GM21786 (cell line): ENCODE measurements around the gene CARHSP1.
"Not testable (repeated sequence)": the region's sequence is repeated elsewhere in the genome, so short reads cannot be mapped to it uniquely, and the experiment has no call there.

ENCODE experiments used
- ATAC-seq: cut with Tn5 transposase; IDR thresholded peaks from one replicate; pipeline ENCODE4 v1.9.1; 2021; ENCODE audit not compliant: unreplicated experiment

The CARHSP1 gene

DNA sequence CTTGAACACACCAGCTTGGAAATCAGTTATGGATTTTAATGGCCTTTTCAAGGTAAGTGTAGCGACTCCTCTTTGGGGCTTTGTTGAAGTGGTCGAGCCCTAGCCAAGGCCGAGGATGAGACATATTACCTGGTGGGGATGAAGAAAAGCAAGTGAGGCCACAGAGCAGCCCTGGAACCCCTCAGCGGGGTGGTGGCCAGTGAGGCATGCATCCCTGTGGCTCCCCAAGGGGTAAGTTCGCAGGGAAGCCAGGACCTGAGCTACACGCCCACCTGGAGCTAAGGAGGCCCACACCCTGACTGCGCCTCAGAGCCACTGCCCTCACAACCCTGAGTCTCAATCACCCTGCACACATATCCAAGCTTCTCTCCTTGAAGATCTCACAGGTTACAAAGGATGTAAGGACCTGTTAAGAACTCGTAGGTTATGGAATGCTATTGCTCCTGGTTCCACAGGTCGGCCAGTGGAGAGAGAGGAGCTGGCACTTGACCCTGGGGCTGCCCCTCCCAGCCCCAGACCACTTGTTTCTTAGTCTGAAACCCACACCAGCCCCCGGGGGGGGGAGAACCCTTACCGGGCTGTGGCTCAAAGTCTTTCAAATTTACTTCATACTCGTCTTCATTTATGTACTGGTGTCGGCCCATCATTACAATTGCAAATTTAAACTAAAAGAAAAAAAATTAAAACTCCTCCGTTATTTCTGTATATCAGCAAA is 25.3 kb upstream of the CARHSP1 start:
- ATAC-seq = no peak

- ATAC-seq = no peak
These were observed 24.6 kb upstream of the CARHSP1 start for GRCh38 chr16:8893426-8893825.

GRCh38 chr16:8892101-8892575 is 23.3 kb upstream of the CARHSP1 start:
- peak; percentile 20 for ATAC-seq

DNA sequence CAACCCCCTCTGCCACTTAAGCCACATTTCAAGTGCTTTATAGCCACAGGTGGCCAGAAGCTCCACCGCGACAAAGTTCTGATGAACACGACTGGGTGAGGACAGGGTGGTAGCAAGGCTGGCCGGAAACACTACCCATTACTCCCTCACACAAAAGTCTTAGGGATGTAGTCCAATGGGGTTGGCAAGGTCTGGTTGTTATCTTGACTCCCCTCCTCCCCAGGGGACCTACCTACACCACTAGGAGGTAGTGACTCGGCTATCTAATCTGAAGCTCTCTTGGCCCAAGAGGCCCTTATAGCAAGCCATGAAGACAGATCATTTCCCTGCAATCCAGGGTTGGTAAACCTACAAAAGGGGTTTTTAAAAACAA is 21.7 kb upstream of the CARHSP1 start:
- no peak for ATAC-seq

DNA sequence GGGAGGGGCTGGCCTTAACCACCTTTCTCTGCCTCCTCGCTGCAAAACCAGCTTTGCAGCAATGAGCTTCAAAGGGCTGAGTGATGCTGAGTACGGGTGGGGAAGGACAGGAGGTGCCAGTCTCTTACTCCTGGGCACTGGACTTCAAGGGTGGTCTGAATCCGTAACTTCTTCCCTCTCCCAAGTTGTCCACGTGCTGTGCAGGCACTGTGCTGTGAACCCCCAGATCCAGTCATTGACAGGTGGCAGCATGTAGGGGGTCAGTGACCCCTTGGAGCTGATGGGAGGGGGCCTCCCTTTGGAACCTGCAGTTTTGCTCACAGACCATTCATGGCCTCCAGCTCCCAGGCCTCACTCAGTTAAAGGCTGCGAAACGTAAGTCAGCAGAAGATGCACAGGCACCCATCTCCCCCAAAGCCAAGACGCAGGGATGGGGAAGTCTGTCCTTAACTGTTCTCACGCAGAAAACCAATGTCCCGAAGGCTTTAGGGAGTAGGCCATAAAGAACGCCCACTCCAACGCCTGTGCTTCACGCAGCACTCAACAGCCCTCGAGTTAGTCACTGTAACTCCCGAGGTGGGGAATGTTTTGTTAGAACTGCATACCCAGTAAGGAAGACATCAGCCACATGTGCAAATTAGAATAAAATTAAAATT is 21.2 kb upstream of the CARHSP1 start:
- no peak for ATAC-seq

DNA sequence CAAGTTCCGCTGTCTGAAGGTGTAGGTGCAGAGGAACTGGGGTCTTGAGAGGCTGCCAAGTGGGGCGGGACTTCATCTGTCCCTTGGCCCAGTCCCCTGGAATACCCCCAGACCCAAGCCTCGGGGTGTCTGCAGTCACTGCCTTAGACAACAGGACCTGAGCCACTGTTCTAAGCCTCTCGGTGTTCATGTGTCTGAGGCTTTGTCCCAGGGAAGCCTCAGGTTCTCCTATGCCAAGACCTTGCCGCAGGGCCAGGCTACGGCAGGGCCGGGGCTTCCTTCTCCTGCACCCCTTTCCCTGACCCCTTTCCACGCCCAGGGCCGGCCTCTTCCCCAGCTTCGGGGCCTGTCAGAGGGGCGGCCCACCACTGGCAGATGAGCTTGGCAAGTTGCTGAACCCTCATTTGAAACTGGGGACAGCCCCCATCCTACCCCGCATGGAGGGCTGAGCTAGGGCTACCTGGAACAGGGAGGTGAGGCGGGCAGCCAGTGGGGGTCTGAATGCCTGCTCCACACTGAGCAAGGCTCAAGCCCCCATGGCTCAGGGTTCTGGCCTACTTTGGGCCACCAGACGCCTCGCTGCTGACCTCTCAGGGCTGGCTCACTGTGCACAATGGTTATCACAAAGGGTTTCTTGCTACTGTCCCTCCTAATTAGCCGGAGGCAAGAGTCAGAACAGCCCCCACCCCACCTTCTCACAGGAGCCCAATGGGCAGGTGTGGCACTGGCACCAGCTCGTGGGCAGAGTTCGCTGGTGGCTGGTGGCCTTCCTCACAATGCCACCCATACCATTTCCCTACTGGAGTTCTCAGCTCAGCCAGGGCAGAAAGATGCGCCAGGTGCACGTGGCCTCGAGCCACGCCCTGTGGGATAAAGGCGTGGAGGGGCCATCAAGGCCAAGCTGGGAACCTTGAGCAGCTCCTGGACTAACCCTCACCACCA is 20.4 kb upstream of the CARHSP1 start:
- no peak for ATAC-seq

DNA sequence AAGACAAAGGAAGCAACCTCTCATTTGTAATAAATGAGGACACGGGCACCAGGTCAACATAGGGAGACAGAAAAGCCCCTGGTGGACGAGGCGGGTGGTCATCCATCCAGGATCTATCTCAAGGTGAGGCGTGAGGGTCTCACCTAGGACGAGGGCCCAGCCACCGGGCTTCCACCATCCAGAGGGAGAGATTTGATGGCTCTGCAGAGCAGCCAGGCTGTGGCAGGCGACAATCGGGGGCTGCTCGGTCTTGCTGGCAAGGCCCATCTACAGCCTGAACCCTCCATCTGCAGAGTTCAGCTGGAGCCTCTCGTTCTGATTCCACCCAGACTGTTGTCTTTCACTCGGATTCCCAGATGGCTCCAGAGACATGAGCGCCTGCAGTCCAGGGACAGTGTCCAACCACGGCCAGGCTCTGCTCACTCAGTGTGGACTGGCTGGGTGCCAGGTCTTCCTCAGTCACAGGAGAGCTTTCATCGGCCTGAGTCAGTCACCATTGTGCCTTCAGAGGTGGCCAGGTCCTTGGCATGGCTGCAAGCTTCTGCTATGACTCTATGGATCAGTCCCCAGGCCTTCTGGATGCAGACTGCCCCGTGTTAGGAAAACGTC is 19.2 kb upstream of the CARHSP1 start:
- no peak for ATAC-seq

DNA sequence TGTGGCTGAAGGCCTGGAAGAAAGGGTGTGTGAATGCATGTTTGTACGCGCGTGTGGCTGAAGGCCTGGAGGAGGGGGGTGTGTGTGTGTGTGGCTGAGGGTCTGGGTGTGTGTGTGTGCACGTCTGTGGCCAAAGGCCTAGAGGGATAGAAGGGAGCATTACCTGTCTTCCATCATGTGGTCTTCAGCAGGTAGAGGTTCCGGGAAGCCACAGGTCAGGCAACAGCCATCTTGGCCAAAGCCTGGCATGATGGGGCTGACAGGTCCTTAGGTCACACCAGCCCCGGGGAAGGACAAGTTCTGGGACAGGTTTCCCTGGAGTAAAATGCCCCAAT is 18.6 kb upstream of the CARHSP1 start:
- no peak for ATAC-seq

DNA sequence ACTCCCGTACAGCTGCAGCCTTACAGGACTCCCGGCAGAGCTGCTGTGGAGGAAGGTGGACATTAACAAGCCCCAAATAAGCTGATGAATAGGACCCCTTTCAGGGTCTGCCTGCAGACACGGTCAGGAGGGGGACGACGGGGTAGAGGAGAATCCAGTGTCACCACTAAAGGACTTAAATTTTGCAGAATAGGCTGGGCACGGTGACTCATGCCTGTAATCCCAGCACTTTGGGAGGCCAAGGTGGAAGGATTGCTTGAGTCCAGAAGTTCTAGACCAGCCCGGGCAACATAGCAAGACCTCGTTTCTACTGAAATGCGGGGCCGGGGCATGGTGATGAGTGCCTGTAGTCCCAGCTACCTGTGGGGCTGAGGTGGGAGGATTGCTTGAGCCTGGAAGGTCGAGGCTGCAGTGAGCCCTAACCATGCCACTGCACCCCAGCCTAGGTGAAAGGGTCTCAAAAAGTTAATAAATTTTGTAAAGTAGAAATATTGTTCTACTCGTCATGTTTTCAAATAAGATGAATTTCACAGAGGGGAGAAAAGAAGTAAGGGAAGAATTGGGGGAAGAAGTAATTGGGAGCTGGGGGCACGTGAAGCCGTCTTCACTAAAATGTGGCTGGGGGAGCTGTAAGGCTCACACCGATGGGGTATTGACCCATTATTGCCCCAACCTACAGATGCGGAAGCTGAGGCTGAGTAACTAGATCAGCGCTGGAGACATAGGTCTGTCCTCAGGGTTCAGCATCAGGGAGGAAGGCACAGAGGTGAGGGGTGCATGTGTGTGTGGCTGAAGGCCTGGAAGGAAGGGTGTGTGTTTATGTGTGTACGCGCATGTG is 18.0 kb upstream of the CARHSP1 start:
- ATAC-seq = no peak

GRCh38 chr16:8885674-8886592 is 17.1 kb upstream of the CARHSP1 start:
- ATAC-seq = no peak

DNA sequence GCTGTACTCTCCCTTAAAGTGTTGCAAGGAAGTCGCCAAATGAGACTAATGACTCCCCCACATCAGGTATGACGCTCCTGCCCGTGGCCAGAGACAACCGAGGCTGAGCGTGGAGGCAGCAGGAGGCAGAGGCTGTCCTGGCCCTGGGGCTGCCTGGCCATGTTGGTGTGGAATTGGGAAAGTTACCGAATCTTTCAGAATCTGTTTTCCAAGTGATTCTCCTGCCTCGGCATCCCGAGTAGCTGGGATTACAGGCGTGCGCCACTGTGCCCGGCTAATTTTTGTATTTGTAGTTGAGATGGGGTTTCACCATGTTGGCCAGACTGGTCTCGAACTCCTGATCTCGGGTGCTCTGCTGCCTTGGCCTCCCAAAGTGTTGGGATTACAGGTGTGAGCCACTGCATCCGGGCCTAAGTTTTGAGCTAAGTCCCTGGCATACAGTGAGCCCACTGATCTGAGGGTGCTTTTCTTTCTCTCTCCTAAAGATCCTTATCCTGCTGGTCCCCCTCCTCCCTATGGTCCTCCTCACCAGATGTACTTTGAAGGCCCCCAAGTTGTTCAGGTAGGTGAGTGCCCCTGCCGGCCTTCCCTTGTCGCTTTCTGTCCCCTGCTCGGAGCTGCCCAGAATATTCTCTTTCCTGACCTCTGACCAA is 14.0 kb upstream of the CARHSP1 start:
- ATAC-seq = no peak

GRCh38 chr16:8882041-8882617 is 13.3 kb upstream of the CARHSP1 start, which contains the start of gene LITAFD:
TSS of gene LITAFD (plus strand) at chr16:8882351. CDS start at chr16:8884356, 2,005 bp downstream.
- no peak for ATAC-seq

DNA sequence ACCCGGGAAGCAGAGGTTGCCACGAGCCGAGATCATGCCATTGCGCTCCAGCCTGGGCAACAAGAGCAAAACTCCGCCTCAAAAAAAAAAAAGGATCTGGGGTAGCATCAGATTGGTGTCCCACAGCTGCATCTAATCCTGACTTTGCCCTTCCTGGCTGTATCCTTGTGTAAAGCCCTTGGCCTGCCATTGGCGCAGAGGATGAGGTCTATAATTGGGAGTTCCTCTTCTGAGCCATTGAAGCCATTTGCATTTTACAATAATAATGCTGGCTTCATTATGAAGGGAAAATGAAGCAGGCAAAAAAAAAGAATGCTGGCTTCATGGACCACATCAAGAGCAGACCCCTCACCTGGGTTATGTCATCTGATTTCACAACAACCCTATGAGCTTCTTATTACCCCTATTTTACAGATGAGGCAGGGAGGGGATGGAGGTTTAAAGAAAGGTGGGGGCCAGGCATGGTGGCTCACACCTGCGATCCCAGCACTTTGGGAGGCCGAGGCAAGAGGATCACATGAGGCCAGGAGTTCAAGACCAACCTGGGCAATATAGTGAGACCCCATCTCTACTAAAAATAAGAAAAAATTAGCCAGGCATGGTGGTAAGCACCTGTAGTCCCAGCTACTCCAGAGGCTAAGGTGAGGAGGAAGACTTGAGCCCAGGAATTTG is 12.2 kb upstream of the CARHSP1 start:
- ATAC-seq = no peak

DNA sequence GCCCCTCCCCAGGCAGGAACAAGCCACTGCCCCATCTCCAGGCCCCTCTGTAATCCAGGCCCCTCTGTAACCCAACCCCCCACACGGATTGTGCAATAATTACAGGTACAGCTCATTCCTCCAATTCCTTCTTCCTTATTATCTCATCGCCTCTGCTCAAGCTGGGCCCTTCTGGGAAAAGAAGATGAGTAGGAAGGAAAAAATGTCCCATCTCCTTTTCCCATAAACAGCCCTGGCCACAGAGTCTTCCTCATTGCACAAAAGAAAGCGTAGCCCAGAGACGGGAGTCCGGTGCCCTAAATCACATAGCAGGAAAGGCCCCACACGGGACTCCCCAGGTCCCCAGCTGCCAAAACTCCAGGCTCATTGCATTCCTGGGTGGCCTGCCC is 9.7 kb upstream of the CARHSP1 start:
- no peak for ATAC-seq

GRCh38 chr16:8877894-8878522 is 9.2 kb upstream of the CARHSP1 start:
- no peak for ATAC-seq

DNA sequence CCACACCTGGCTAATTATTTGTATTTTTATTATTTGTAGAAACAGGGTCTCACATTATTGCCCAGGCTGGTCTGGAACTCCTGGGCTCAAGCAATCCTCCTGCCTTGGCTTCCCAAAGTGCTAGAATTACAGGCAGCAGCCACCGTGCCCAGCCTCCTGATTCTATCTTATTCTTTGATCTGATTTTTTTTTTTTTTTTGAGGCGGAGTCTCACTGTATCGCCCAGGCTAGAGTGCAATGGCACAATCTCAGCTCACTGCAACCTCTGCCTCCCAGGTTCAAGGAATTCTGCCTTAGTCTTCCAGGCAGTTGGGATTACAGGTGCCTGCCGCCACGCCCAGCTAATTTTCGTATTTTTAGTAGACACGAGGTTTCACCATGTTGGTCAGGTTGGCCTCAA is 6.5 kb upstream of the CARHSP1 start:
- ATAC-seq = not testable (repeated sequence)

- no peak for ATAC-seq
These were observed 5.6 kb upstream of the CARHSP1 start for GRCh38 chr16:8874388-8874787.

DNA sequence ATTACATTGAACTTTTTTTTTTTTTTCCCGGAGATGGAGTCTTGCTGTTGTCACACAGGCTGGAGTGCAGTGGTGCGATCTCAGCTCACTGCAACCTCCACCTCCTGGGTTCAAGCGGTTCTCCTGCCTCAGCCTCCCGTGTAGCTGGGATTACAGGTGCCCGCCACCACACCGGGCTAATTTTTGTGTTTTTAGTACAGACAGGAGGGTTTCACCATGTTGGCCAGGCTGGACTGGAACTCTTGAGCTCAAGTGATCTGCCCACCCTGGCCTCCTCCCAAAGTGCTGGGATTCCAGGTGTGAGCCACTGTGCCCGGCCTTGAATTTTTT is 5.0 kb upstream of the CARHSP1 start:
- ATAC-seq = not testable (repeated sequence)
